ENCODE results near the gene FOXP1.

FOXP1 gene

DNA sequence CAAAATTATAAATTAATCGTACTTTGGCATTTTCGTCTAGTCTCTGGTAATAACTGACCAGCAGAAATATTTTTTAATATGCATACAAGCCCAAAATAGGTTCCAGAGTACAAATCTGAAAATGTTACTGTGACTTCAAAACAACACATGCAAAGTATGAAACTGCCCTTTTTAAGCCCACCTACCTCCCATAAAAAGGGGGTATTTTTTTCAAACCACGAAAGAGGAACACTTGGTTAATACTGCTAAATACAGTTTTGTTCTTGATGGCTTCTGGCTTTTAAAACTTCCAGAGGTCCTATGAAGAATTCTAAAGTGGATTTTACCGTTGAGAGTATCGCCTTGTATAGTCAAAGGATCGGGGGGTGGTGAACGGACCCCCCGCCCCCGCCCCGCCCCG lies 610.7 kb downstream of the FOXP1 start:
- H4K20me1 ChIP-seq (ENCODE audit: control insufficient read depth, insufficient read depth, low read depth, low read length) = no peaks in the 10 kb centered on the region
- no peaks in the 10 kb centered on the region for H3K4me1 ChIP-seq (ENCODE audit: control insufficient read depth, low read length)
- no peaks in the 10 kb centered on the region for H3F3A ChIP-seq (ENCODE audit: control insufficient read depth, insufficient read depth)
- H3K4me3 ChIP-seq (ENCODE audit: low read length) = no peak overlapping the region
- no peak overlapping the region for H3K27ac ChIP-seq (ENCODE audit: low read depth, low read length)
- peaks cover 75% of the 10 kb centered on the region for H3K36me3 ChIP-seq (ENCODE audit: control insufficient read depth, low read length)
- H3K4me2 ChIP-seq (ENCODE audit: low read length) = no peak overlapping the region
- no peak for TF ChIP-seq EZH2phosphoT487 (IDR thresholded peaks at IDR 0.05; ENCODE audit: borderline replicate concordance, low read length)
- TF ChIP-seq CTCF (IDR thresholded peaks at IDR 0.05; ENCODE audit: low read depth, low read length, poor library complexity, severe bottlenecking) = no peak
- no peaks in the 10 kb centered on the region for H3K9me2 ChIP-seq (replicated peaks; ENCODE audit: control insufficient read depth, low read length)
- H3K79me2 ChIP-seq (ENCODE audit: control insufficient read depth, low read length) = no peaks in the 10 kb centered on the region
- H3K27me3 ChIP-seq (ENCODE audit: control insufficient read depth, low read length) = no peaks in the 10 kb centered on the region
- no peaks in the 10 kb centered on the region for H3K9me3 ChIP-seq (ENCODE audit: control insufficient read depth, insufficient read depth, low read length)

- TF ChIP-seq CTCF (IDR thresholded peaks at IDR 0.05; ENCODE audit: low read depth, low read length, poor library complexity, severe bottlenecking) (no peak), EZH2phosphoT487 (IDR thresholded peaks at IDR 0.05; ENCODE audit: borderline replicate concordance, low read length) (no peak)
- peaks cover 58% of the 10 kb centered on the region for H3K36me3 ChIP-seq (ENCODE audit: control insufficient read depth, low read length)
- H3K27me3 ChIP-seq (ENCODE audit: control insufficient read depth, low read length) = no peaks in the 10 kb centered on the region
- H3F3A ChIP-seq (ENCODE audit: control insufficient read depth, insufficient read depth) = no peaks in the 10 kb centered on the region
- no peaks in the 10 kb centered on the region for H3K9me2 ChIP-seq (replicated peaks; ENCODE audit: control insufficient read depth, low read length)
- no peaks in the 10 kb centered on the region for H3K4me1 ChIP-seq (ENCODE audit: control insufficient read depth, low read length)
- no peak overlapping the region for H3K4me3 ChIP-seq (ENCODE audit: low read length)
- H4K20me1 ChIP-seq (ENCODE audit: control insufficient read depth, insufficient read depth, low read depth, low read length) = no peaks in the 10 kb centered on the region
- no peak overlapping the region for H3K4me2 ChIP-seq (ENCODE audit: low read length)
- no peaks in the 10 kb centered on the region for H3K79me2 ChIP-seq (ENCODE audit: control insufficient read depth, low read length)
- H3K9me3 ChIP-seq (ENCODE audit: control insufficient read depth, insufficient read depth, low read length) = no peaks in the 10 kb centered on the region
- H3K27ac ChIP-seq (ENCODE audit: low read depth, low read length) = no peak overlapping the region
Observed at GRCh38 chr3:70970952-70971351, 612.6 kb downstream of the FOXP1 start.

DNA sequence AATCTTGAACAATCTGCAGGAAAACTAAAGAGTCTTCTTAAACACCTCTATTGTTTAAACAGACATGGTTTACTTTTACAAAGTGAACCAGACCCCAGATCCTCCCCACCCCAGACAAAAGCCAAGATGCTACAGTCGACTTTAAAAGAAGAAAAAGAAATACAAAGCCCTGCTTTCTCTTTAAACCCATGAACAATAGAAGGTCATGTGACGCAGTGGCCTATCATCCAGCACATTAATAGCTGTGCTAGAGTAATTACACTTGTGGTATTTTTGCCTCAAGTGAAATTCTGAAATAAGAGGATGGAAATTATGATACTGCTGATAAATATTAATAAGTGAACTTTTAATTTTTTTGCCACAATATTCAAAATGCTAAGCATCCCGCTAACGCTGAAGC lies 613.4 kb downstream of the FOXP1 start:
- Histone ChIP-seq H3K4me1 (ENCODE audit: control insufficient read depth, low read length) (no peaks in the 10 kb centered on the region), H3K27me3 (ENCODE audit: control insufficient read depth, low read length) (no peaks in the 10 kb centered on the region), H3K79me2 (ENCODE audit: control insufficient read depth, low read length) (no peaks in the 10 kb centered on the region), H3K27ac (ENCODE audit: low read depth, low read length) (no peak overlapping the region), H3K9me2 (replicated peaks; ENCODE audit: control insufficient read depth, low read length) (no peaks in the 10 kb centered on the region), H3K4me2 (ENCODE audit: low read length) (no peak overlapping the region), H3K36me3 (ENCODE audit: control insufficient read depth, low read length) (peaks cover 58% of the 10 kb centered on the region), H4K20me1 (ENCODE audit: control insufficient read depth, insufficient read depth, low read depth, low read length) (no peaks in the 10 kb centered on the region), H3F3A (ENCODE audit: control insufficient read depth, insufficient read depth) (no peaks in the 10 kb centered on the region), H3K4me3 (ENCODE audit: low read length) (no peak overlapping the region), H3K9me3 (ENCODE audit: control insufficient read depth, insufficient read depth, low read length) (no peaks in the 10 kb centered on the region)
- TF ChIP-seq CTCF (IDR thresholded peaks at IDR 0.05; ENCODE audit: low read depth, low read length, poor library complexity, severe bottlenecking) (no peak), EZH2phosphoT487 (IDR thresholded peaks at IDR 0.05; ENCODE audit: borderline replicate concordance, low read length) (no peak)
